ENCODE results near the gene VDAC1. TPM values are rescaled to one million over a fixed set of nuclear protein-coding genes. Genes with fewer than 3 reads are reported as not detected.

VDAC1 gene
- total and polyA plus RNA-seq, 10 of the 15 experiments (the other 5 are each of a cell fraction or from before 2014, with no cell fraction given): 245 to 488 (median 349) TPM

DNA sequence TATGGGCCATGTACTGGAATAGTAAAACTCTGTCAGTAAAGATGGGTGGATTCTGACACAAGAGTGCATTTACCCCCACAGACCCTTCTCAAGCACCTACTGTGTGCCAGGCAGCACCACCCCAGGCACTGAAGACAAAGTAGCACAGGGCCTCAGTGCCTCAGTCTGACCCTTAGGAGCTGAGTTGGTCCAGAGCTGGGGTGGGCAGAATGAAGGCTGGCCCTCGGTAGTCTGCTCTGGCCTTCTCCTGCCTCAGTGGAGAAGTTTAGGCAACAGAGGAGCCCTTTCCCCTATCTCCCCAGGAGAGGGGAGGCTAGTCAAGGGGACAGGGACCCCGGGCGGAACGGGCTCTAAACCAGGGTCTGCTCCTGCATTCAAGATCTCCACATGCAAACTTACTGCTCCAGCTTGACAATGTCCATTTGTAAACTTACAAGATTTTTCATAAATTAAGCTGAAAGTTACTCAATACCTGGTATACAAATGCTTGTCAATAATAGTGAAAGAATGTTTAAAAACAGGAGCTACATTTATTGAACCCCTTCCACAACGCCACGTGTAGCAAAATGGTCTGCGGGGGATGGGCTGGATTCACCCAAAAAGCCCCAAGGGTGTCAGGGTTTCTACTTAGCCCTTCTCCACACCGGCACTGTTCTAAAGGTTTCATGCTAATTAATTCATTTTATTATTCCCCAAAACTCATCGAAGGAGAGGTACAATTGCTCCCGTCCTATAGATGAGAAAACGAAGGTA lies 1.5 kb downstream of the VDAC1 start:
- RAD21 ChIA-PET (ENCODE audit: unreplicated experiment): interaction anchor here (0.8 to 1.6 kb wide), 8 partner anchors 8 to 137 kb away, joined by 3 to 6 read pairs (median 4); no protein-coding TSS in a partner anchor
- Histone ChIP-seq H2AFZ (ENCODE audit: control insufficient read depth, low read depth, low read length) (peak overlapping the region; percentile 51; the same call in 1 of the 2 replicates), H3K9me3 (replicated peaks; ENCODE audit: control insufficient read depth, insufficient read depth, low read length) (no peaks in the 10 kb centered on the region), H3K36me3 (ENCODE audit: control insufficient read depth in 2 of 2, insufficient read depth in 2 of 2, low read length in 1 of 2) (peaks cover 7 to 14% of the 10 kb centered on the region in 2 experiments; a peak in 3 of 4 replicates), H3K4me1 (ENCODE audit: control insufficient read depth, insufficient read depth, low read length) (peaks cover 19% of the 10 kb centered on the region), H3K4me2 (ENCODE audit: control insufficient read depth, insufficient read depth) (peak overlapping the region; percentile 86), H3K9ac (ENCODE audit: control insufficient read depth, insufficient read depth, low read length) (peak overlapping the region; percentile 97), H3K79me2 (ENCODE audit: control insufficient read depth, insufficient read depth, low read length) (peaks cover 78% of the 10 kb centered on the region), H3K27ac (ENCODE audit: control insufficient read depth, insufficient read depth) (peak overlapping the region; percentile 95), H3K4me3 (peak overlapping the region; percentile 88), H3K27me3 (replicated peaks in 1 of 2; ENCODE audit: control insufficient read depth in 2 of 2, insufficient read depth in 2 of 2, low read length in 1 of 2) (no peaks in the 10 kb centered on the region), H4K20me1 (ENCODE audit: control insufficient read depth, insufficient read depth) (peaks cover 30% of the 10 kb centered on the region)
- intact Hi-C loops (cut with micrococcal nuclease; ENCODE audit: unreplicated experiment): no loop called here
- peak; percentile 0; the same call in 2 of the 3 replicates for ATAC-seq
- WGBS (ENCODE audit: insufficient coverage, insufficient replicate concordance, low lambda C conversion rate, missing lambda C conversion rate): under 1% methylated on average over 11 of the region's 11 CpGs
- peak; percentile 59 for FAIRE-seq
- POLR2A ChIA-PET: interaction anchor here (0.6 to 1.9 kb wide), 6 partner anchors 23 to 364 kb away, joined by 3 to 8 read pairs (median 3); partner anchors contain the start of gene TCF7
- SMC1A ChIA-PET (ENCODE audit: uncharacterized antibody, unreplicated experiment): interaction anchor here (0.6 to 2.8 kb wide), 8 partner anchors 9 to 73 kb away, joined by 3 to 12 read pairs (median 4); no protein-coding TSS in a partner anchor
- in situ Hi-C loops (cut with MboI): no loop called here
- CTCF ChIA-PET: interaction anchor here (0.9 to 3.0 kb wide), 7 partner anchors 9 to 99 kb away, joined by 3 to 18 read pairs (median 5); no protein-coding TSS in a partner anchor
- TSS peak; percentile 59 for BruUV-seq (replicated peaks)
- no peak for DNase-seq (ENCODE audit: low read depth, low spot score)
- no peak for TF ChIP-seq JUND (IDR thresholded peaks at IDR 0.05; ENCODE audit: low read depth, low read length)
- no peak for TF ChIP-seq HDAC2 (IDR thresholded peaks at IDR 0.05)
- no peak for TF ChIP-seq PML (IDR thresholded peaks at IDR 0.05; ENCODE audit: low read length)
- TF ChIP-seq STAT1 (conservative IDR thresholded peaks at IDR 0.05): no peak
- TF ChIP-seq TAF1 (IDR thresholded peaks at IDR 0.05; ENCODE audit: borderline replicate concordance, low read depth, low read length): 0 out of 2 replicates have a peak, but pooled peaks have one; percentile 8
- TF ChIP-seq PAX8 (IDR thresholded peaks at IDR 0.05): no peak
- no peak for TF ChIP-seq NR2C2 (IDR thresholded peaks at IDR 0.05; ENCODE audit: borderline replicate concordance, control insufficient read depth, insufficient read length, low read depth)
- no peak for TF ChIP-seq NR2C1 (IDR thresholded peaks at IDR 0.05)
- no peak for TF ChIP-seq SUZ12 (IDR thresholded peaks at IDR 0.05; ENCODE audit: unreplicated experiment)
- no peak for TF ChIP-seq CBX3 (IDR thresholded peaks at IDR 0.05; ENCODE audit: borderline replicate concordance, low read depth)
- TF ChIP-seq, protein P1, sequence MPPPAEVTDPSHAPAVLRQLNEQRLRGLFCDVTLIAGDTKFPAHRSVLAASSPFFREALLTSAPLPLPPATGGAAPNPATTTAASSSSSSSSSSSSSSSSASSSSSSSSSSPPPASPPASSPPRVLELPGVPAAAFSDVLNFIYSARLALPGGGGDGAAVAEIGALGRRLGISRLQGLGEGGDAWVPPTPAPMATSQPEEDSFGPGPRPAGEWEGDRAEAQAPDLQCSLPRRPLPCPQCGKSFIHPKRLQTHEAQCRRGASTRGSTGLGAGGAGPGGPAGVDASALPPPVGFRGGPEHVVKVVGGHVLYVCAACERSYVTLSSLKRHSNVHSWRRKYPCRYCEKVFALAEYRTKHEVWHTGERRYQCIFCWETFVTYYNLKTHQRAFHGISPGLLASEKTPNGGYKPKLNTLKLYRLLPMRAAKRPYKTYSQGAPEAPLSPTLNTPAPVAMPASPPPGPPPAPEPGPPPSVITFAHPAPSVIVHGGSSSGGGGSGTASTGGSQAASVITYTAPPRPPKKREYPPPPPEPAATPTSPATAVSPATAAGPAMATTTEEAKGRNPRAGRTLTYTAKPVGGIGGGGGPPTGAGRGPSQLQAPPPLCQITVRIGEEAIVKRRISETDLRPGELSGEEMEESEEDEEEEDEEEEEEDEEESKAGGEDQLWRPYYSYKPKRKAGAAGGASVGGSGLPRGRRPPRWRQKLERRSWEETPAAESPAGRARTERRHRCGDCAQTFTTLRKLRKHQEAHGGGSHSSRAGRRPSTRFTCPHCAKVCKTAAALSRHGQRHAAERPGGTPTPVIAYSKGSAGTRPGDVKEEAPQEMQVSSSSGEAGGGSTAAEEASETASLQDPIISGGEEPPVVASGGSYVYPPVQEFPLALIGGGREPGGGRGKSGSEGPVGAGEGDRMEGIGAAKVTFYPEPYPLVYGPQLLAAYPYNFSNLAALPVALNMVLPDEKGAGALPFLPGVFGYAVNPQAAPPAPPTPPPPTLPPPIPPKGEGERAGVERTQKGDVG (CRISPR knock-in tag; IDR thresholded peaks at IDR 0.05): no peak
- TF ChIP-seq, protein P2, sequence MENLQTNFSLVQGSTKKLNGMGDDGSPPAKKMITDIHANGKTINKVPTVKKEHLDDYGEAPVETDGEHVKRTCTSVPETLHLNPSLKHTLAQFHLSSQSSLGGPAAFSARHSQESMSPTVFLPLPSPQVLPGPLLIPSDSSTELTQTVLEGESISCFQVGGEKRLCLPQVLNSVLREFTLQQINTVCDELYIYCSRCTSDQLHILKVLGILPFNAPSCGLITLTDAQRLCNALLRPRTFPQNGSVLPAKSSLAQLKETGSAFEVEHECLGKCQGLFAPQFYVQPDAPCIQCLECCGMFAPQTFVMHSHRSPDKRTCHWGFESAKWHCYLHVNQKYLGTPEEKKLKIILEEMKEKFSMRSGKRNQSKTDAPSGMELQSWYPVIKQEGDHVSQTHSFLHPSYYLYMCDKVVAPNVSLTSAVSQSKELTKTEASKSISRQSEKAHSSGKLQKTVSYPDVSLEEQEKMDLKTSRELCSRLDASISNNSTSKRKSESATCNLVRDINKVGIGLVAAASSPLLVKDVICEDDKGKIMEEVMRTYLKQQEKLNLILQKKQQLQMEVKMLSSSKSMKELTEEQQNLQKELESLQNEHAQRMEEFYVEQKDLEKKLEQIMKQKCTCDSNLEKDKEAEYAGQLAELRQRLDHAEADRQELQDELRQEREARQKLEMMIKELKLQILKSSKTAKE (IDR thresholded peaks at IDR 0.05; ENCODE audit: low read depth, poor library complexity, severe bottlenecking): no peak
- no peak for TF ChIP-seq NFYB (IDR thresholded peaks at IDR 0.05; ENCODE audit: insufficient read depth, low read depth, low read length)
- TF ChIP-seq SREBF2 (IDR thresholded peaks at IDR 0.05; ENCODE audit: low read length): no peak
- TF ChIP-seq, protein P3, sequence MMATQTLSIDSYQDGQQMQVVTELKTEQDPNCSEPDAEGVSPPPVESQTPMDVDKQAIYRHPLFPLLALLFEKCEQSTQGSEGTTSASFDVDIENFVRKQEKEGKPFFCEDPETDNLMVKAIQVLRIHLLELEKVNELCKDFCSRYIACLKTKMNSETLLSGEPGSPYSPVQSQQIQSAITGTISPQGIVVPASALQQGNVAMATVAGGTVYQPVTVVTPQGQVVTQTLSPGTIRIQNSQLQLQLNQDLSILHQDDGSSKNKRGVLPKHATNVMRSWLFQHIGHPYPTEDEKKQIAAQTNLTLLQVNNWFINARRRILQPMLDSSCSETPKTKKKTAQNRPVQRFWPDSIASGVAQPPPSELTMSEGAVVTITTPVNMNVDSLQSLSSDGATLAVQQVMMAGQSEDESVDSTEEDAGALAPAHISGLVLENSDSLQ (IDR thresholded peaks at IDR 0.05): no peak
- no peak for TF ChIP-seq TBL1XR1 (IDR thresholded peaks at IDR 0.05; ENCODE audit: low read depth, low read length)
- TF ChIP-seq CREB1 (IDR thresholded peaks at IDR 0.05; ENCODE audit: low read depth): no peak
- no peak for TF ChIP-seq CHD4 (IDR thresholded peaks at IDR 0.05)
